MM.1S (cell line): Measurements from ENCODE around the gene CTNNA3.

ENCODE experiments used
- DNase-seq: peaks from one replicate; pipeline ENCODE4 v3.0.0-alpha.2; 2015
- H2AFZ ChIP-seq: fragments of 300-600 bp; sonication (generic); 2 replicates; pipeline ENCODE4 v1.6.0; 2016; ENCODE audit warnings: antibody characterized with exemption, low read length
- H3F3A ChIP-seq: fragments of 300-600 bp; sonication (generic); 2 replicates; pipeline ENCODE4 v1.6.1; 2016; ENCODE audit warnings: mild to moderate bottlenecking, antibody characterized with exemption, low read length, moderate library complexity, mixed read lengths; ENCODE audit not compliant: insufficient read depth
- H3K27ac ChIP-seq: fragments of 300-600 bp; sonication (generic); 2 replicates; pipeline ENCODE4 v1.5.1; 2016; ENCODE audit warnings: mild to moderate bottlenecking, low read length
- H3K27me3 ChIP-seq: fragments of 300-600 bp; sonication (generic); replicated peaks from 2 replicates; pipeline ENCODE4 v1.6.0; 2016; ENCODE audit warnings: low read length; ENCODE audit not compliant: insufficient read depth
- H3K36me3 ChIP-seq: fragments of 300-600 bp; sonication (generic); replicated peaks from 2 replicates; pipeline ENCODE4 v1.6.1; 2016; ENCODE audit warnings: mild to moderate bottlenecking, low read length, mixed read lengths; ENCODE audit not compliant: insufficient read depth
- H3K4me1 ChIP-seq: fragments of 300-600 bp; sonication (generic); 2 replicates; pipeline ENCODE4 v1.6.1; 2016; ENCODE audit warnings: low read length, mixed read lengths
- H3K4me2 ChIP-seq: fragments of 300-600 bp; sonication (generic); 2 replicates; pipeline ENCODE4 v1.6.0; 2016; ENCODE audit warnings: low read depth, low read length
- H3K4me3 ChIP-seq: fragments of 300-600 bp; sonication (generic); 2 replicates; pipeline ENCODE4 v1.5.1; 2016; ENCODE audit warnings: low read length, mixed read lengths
- H3K79me2 ChIP-seq: fragments of 300-600 bp; sonication (generic); 2 replicates; pipeline ENCODE4 v1.6.1; 2016; ENCODE audit warnings: mixed run types, low read length, mixed read lengths
- H3K9ac ChIP-seq: fragments of 300-600 bp; sonication (generic); 2 replicates; pipeline ENCODE4 v1.6.1; 2016; ENCODE audit warnings: low read length, mixed read lengths
- H3K9me2 ChIP-seq: fragments of 300-600 bp; sonication (generic); replicated peaks from 2 replicates; pipeline ENCODE4 v1.6.1; 2016; ENCODE audit warnings: mild to moderate bottlenecking, low read length, mixed read lengths; ENCODE audit not compliant: insufficient read depth
- H3K9me3 ChIP-seq: fragments of 300-600 bp; sonication (generic); replicated peaks from 2 replicates; pipeline ENCODE4 v1.6.1; 2016; ENCODE audit warnings: mild to moderate bottlenecking, low read length, mixed read lengths; ENCODE audit not compliant: insufficient read depth
- H4K20me1 ChIP-seq: fragments of 300-600 bp; sonication (generic); 2 replicates; pipeline ENCODE4 v1.6.1; 2016; ENCODE audit warnings: mild to moderate bottlenecking, low read length, moderate library complexity, mixed read lengths; ENCODE audit not compliant: insufficient read depth
- EZH2 ChIP-seq: fragments of 300-600 bp; sonication (generic); optimal IDR thresholded peaks from 2 replicates; pipeline ENCODE3; 2017; ENCODE audit warnings: low read depth, mild to moderate bottlenecking, antibody characterized with exemption, low read length, mixed read lengths
- EZH2phosphoT487 ChIP-seq: fragments of 300-600 bp; sonication (generic); IDR thresholded peaks from 2 replicates; pipeline ENCODE4 v1.6.1; 2018; ENCODE audit warnings: antibody characterized with exemption, low read length
- TF ChIP-seq, protein P1 (sequence below): fragments of 300-600 bp; sonication (generic); IDR thresholded peaks from 2 replicates; pipeline ENCODE4 v1.5.1; 2016; ENCODE audit warnings: antibody characterized with exemption, low read length, mixed read lengths

Gene CTNNA3

DNA sequence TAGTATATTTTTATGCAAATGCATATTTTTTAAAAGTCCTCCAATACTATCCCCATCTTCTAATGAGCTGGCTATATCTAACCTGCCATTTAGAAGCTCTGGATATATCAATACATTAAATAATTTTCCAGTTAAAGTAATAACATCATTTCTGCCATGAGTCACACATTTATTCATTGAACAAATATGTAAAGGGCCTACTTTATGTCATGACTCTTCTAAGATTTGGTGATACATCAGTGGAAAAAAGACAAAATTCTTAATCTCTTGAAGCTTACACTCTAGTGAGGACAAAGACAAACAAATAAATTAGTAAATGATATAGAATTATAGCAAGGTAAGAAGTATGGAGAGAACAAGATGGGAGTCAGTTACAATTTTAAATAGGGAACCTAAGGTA, 1487.0 kb downstream of the CTNNA3 start:
- Histone ChIP-seq H3K9me2 (no peaks in the 10 kb centered on the region), H3K36me3 (no peaks in the 10 kb centered on the region), H3K4me1 (no peaks in the 10 kb centered on the region), H3K4me3 (no peak overlapping the region), H3K27ac (no peak overlapping the region), H2AFZ (no peak overlapping the region), H3K27me3 (no peaks in the 10 kb centered on the region), H3K9me3 (no peaks in the 10 kb centered on the region), H3K79me2 (no peaks in the 10 kb centered on the region), H4K20me1 (no peaks in the 10 kb centered on the region), H3F3A (no peaks in the 10 kb centered on the region), H3K9ac (no peak overlapping the region), H3K4me2 (no peak overlapping the region)
- no peak for TF ChIP-seq EZH2
- no peak for TF ChIP-seq EZH2phosphoT487
- TF ChIP-seq, protein P1, sequence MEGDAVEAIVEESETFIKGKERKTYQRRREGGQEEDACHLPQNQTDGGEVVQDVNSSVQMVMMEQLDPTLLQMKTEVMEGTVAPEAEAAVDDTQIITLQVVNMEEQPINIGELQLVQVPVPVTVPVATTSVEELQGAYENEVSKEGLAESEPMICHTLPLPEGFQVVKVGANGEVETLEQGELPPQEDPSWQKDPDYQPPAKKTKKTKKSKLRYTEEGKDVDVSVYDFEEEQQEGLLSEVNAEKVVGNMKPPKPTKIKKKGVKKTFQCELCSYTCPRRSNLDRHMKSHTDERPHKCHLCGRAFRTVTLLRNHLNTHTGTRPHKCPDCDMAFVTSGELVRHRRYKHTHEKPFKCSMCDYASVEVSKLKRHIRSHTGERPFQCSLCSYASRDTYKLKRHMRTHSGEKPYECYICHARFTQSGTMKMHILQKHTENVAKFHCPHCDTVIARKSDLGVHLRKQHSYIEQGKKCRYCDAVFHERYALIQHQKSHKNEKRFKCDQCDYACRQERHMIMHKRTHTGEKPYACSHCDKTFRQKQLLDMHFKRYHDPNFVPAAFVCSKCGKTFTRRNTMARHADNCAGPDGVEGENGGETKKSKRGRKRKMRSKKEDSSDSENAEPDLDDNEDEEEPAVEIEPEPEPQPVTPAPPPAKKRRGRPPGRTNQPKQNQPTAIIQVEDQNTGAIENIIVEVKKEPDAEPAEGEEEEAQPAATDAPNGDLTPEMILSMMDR, result no peak
- DNase-seq, result no peak

DNA sequence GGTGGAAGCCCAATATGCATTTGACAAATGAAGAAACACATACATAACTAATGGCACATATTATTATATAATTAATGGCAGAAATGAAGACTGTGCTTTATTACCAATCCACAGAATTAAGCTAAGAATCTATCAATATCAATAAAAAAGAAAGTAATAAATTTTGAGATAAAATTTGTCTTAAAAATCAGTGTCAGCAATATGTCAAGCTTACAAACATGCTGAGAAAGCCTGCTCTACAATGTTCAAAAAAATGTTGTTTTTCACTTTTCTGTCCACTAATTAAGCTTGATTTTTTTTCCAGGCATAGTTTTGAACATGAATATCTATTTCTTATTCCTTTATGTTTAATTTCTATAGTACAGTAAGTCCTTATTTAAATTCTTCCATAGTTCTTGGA, 1491.2 kb downstream of the CTNNA3 start:
- Histone ChIP-seq H3K27me3 (no peaks in the 10 kb centered on the region), H4K20me1 (no peaks in the 10 kb centered on the region), H3K4me3 (no peak overlapping the region), H2AFZ (no peak overlapping the region), H3K9me3 (no peaks in the 10 kb centered on the region), H3K36me3 (no peaks in the 10 kb centered on the region), H3K9me2 (no peaks in the 10 kb centered on the region), H3K27ac (no peak overlapping the region), H3K4me1 (no peaks in the 10 kb centered on the region), H3F3A (no peaks in the 10 kb centered on the region), H3K9ac (no peak overlapping the region), H3K4me2 (no peak overlapping the region), H3K79me2 (no peaks in the 10 kb centered on the region)
- DNase-seq, result no peak
- TF ChIP-seq EZH2, result no peak

DNA sequence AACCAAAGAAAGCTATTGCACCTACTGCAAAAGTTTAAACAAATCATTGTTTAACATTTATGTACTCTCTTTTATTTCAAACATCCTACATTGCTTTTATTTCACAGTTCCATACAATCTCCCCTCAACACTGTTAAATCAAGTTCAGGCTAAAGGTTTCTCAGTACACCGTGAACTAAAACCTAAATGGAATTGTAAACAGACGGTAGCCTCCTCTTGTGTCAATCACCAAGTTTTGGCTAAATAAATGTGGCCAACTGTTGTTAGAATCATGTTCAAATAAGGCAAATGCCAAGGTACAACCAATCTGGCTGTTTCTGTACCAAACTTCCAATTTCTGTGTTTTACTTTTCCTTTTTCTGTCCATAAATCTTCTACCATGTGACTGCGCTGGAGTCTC, 1493.9 kb downstream of the CTNNA3 start:
- H3K9me3 ChIP-seq, result no peaks in the 10 kb centered on the region
- H3F3A ChIP-seq, result no peaks in the 10 kb centered on the region
- no peaks in the 10 kb centered on the region for H3K27me3 ChIP-seq
- no peak overlapping the region for H3K4me2 ChIP-seq
- H3K9ac ChIP-seq, result no peak overlapping the region
- no peak overlapping the region for H3K4me3 ChIP-seq
- no peak for TF ChIP-seq EZH2phosphoT487
- TF ChIP-seq, protein P1, result no peak
- TF ChIP-seq EZH2, result no peak
- H4K20me1 ChIP-seq, result no peaks in the 10 kb centered on the region
- H3K79me2 ChIP-seq, result no peaks in the 10 kb centered on the region
- no peak overlapping the region for H3K27ac ChIP-seq
- H3K36me3 ChIP-seq, result no peaks in the 10 kb centered on the region
- H2AFZ ChIP-seq, result no peak overlapping the region
- H3K4me1 ChIP-seq, result no peaks in the 10 kb centered on the region
- no peak for DNase-seq
- no peaks in the 10 kb centered on the region for H3K9me2 ChIP-seq

DNA sequence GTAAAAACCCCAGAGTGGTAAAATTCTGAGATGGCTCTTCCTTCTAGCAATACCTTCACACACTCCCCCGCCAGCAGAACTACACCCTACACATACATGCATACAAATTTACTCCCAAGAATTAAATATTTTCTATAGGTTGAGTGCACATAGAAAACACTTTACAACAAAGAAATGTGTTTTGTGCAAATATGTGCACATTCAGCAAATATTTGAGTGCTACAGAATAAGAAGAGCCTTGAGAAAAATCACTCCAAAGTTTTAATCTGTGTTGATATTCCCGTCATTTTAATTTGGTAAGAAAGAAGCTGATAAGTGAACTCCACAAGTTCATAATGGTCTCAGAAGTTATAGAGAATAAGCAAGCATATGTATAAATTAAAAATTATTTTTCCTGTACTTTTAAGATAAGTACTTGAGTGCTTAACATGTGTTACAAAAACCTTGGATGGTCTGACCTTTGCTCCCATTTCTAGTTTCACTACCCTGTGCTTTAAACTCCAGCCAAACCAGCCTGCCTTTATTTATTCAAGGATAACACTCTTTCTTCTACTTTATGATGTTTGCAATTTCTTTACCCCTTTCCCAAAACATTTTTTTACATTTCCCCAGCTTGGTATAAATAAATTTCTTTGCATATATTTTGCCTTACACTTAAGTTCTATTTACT, 1503.7 kb downstream of the CTNNA3 start:
- H3K27me3 ChIP-seq, result no peaks in the 10 kb centered on the region
- H3F3A ChIP-seq, result no peaks in the 10 kb centered on the region
- H3K4me3 ChIP-seq, result no peak overlapping the region
- H3K9ac ChIP-seq, result no peak overlapping the region
- H3K36me3 ChIP-seq, result no peaks in the 10 kb centered on the region
- H3K4me1 ChIP-seq, result no peaks in the 10 kb centered on the region
- no peak overlapping the region for H2AFZ ChIP-seq
- no peaks in the 10 kb centered on the region for H3K79me2 ChIP-seq
- no peaks in the 10 kb centered on the region for H4K20me1 ChIP-seq
- H3K9me3 ChIP-seq, result no peaks in the 10 kb centered on the region
- no peak overlapping the region for H3K27ac ChIP-seq
- H3K4me2 ChIP-seq, result no peak overlapping the region
- DNase-seq, result no peak
- no peaks in the 10 kb centered on the region for H3K9me2 ChIP-seq
- TF ChIP-seq, protein P1, result no peak
- TF ChIP-seq EZH2 (no peak), EZH2phosphoT487 (no peak)
